PC-9 (cell line): ENCODE data around the gene MTR. TPM values are rescaled to one million over a fixed set of nuclear protein-coding genes. Genes with fewer than 3 reads are reported as not detected.

ENCODE experiments used
- BruUV-seq: library from RNA; stranded (reverse); fragments of 400-500 nt; replicated peaks from 2 replicates; lab custom pipeline; 2021; lab: Mats Ljungman, UMichigan
- CTCF ChIA-PET: fragments of 300-600 bp; sonication (Branson Sonifier 250); formaldehyde crosslinking; loops from one replicate; lab custom pipeline; 2022; ENCODE audit warnings: antibody characterized with exemption; lab: Charles Lee
- POLR2A ChIA-PET: fragments of 300-600 bp; sonication (Branson Sonifier 250); formaldehyde crosslinking; loops from one replicate; lab custom pipeline; 2022; ENCODE audit warnings: antibody characterized with exemption; ENCODE audit not compliant: unreplicated experiment; lab: Charles Lee
- DNase-seq, 2 experiments: peaks; one replicate each; pipeline versions ENCODE4 v3.0.0 to v3.0.0-alpha.2; 2015 to 2022; ENCODE audit warnings: mixed read lengths in 1 of 2
- H2AFZ ChIP-seq: fragments of 200-600 bp; sonication (generic); 2 replicates; pipeline ENCODE4 v1.8.1; 2017; ENCODE audit warnings: antibody characterized with exemption
- H3F3A ChIP-seq: fragments of 200-600 bp; sonication (generic); 2 replicates; pipeline ENCODE4 v1.8.1; 2017; ENCODE audit warnings: antibody characterized with exemption, mild to moderate bottlenecking, low read depth; ENCODE audit not compliant: insufficient read depth
- H3K27ac ChIP-seq: fragments of 200-600 bp; sonication (generic); 2 replicates; pipeline ENCODE4 v1.6.1; 2016; ENCODE audit warnings: mixed run types
- H3K27me3 ChIP-seq: fragments of 200-600 bp; sonication (generic); 2 replicates; pipeline ENCODE4 v1.6.1; 2016; ENCODE audit warnings: low read depth, mixed run types; ENCODE audit not compliant: insufficient read depth
- H3K36me3 ChIP-seq: fragments of 200-600 bp; sonication (generic); 2 replicates; pipeline ENCODE4 v1.6.1; 2016; ENCODE audit warnings: low read depth, mixed run types
- H3K4me1 ChIP-seq: fragments of 200-600 bp; sonication (generic); replicated peaks from 2 replicates; pipeline ENCODE4 v1.6.1; 2016; ENCODE audit warnings: mixed run types; ENCODE audit not compliant: insufficient read depth
- H3K4me2 ChIP-seq: fragments of 200-600 bp; sonication (generic); 2 replicates; pipeline ENCODE4 v1.6.1; 2017; ENCODE audit warnings: mixed run types
- H3K4me3 ChIP-seq: fragments of 200-600 bp; sonication (generic); 2 replicates; pipeline ENCODE4 v1.6.1; 2016; ENCODE audit warnings: mixed run types
- H3K79me2 ChIP-seq: fragments of 200-600 bp; sonication (generic); 2 replicates; pipeline ENCODE4 v1.6.1; 2017; ENCODE audit warnings: low read depth, mixed run types
- H3K9me2 ChIP-seq: fragments of 200-600 bp; sonication (generic); 2 replicates; pipeline ENCODE4 v1.8.1; 2017; ENCODE audit warnings: mild to moderate bottlenecking; ENCODE audit not compliant: insufficient read depth
- H3K9me3 ChIP-seq: fragments of 200-600 bp; sonication (generic); 2 replicates; pipeline ENCODE4 v1.8.1; 2016; ENCODE audit warnings: low read depth; ENCODE audit not compliant: insufficient read depth
- H4K20me1 ChIP-seq: fragments of 200-600 bp; sonication (generic); 2 replicates; pipeline ENCODE4 v1.8.1; 2017; ENCODE audit not compliant: insufficient read depth
- EZH2 ChIP-seq: fragments of 200-600 bp; sonication (generic); IDR thresholded peaks from 2 replicates; pipeline ENCODE4 v1.8.0; 2017; ENCODE audit warnings: antibody characterized with exemption, low read depth
- intact Hi-C: fragments of 100-400 bp; cut with micrococcal nuclease; formaldehyde crosslinking; loops from one replicate; pipeline ENCODE4 v1.10.0; 2022; ENCODE audit not compliant: unreplicated experiment
- total RNA-seq: library from RNA; stranded (reverse); gene quantifications from 2 replicates; pipeline ENCODE4 v1.2.3, GENCODE V29; 2021
- TF ChIP-seq, protein P1 (sequence below): fragments of 200-600 bp; sonication (generic); conservative IDR thresholded peaks from 2 replicates; pipeline ENCODE4 v1.6.1; 2017; ENCODE audit warnings: mixed run types, antibody characterized with exemption, mild to moderate bottlenecking, moderate library complexity

The MTR gene
- total RNA-seq, 1 experiment from 2014 or later, result 20.9 TPM

DNA sequence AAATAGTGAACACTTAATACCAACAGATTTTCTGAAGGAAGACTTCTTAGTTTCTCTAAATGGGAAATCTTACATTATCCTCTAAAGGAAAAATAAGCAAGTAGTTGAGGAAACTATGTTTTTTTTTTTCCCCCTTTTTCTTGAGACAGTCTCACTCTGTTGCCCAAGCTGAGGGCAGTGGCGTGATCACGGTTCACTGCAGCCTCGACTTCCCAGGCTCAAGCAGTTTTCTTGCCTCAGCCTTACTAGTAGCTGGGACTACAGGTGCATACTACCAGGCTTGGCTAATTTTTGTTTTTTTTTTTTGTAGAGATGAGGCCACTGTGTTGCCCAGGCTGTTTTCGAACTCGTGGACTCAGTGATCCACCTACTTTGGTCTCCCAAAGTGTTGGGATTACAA is 3.9 kb downstream of the MTR start:
- Histone ChIP-seq H3K27ac (no peak overlapping the region), H3K36me3 (no peaks in the 10 kb centered on the region), H4K20me1 (no peaks in the 10 kb centered on the region; the same call in none of the 2 replicates), H3K9me2 (no peaks in the 10 kb centered on the region), H3F3A (no peaks in the 10 kb centered on the region), H2AFZ (no peak overlapping the region), H3K4me1 (peaks cover 5% of the 10 kb centered on the region; the same call in 1 of the 2 replicates), H3K79me2 (peaks cover 13% of the 10 kb centered on the region; the same call in 1 of the 2 replicates), H3K9me3 (no peaks in the 10 kb centered on the region), H3K4me2 (no peak overlapping the region), H3K27me3 (no peaks in the 10 kb centered on the region), H3K4me3 (no peak overlapping the region)
- no TSS peak for BruUV-seq
- TF ChIP-seq, protein P1, sequence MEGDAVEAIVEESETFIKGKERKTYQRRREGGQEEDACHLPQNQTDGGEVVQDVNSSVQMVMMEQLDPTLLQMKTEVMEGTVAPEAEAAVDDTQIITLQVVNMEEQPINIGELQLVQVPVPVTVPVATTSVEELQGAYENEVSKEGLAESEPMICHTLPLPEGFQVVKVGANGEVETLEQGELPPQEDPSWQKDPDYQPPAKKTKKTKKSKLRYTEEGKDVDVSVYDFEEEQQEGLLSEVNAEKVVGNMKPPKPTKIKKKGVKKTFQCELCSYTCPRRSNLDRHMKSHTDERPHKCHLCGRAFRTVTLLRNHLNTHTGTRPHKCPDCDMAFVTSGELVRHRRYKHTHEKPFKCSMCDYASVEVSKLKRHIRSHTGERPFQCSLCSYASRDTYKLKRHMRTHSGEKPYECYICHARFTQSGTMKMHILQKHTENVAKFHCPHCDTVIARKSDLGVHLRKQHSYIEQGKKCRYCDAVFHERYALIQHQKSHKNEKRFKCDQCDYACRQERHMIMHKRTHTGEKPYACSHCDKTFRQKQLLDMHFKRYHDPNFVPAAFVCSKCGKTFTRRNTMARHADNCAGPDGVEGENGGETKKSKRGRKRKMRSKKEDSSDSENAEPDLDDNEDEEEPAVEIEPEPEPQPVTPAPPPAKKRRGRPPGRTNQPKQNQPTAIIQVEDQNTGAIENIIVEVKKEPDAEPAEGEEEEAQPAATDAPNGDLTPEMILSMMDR, result no peak
- TF ChIP-seq EZH2, result no peak
- intact Hi-C loops, result loop anchor here (10.0 kb wide), 1 partner anchor 194 kb away; the partner anchor contains the start of gene HEATR1
- no peak for DNase-seq
- CTCF ChIA-PET, result no interaction called here
- POLR2A ChIA-PET, result no interaction called here

DNA sequence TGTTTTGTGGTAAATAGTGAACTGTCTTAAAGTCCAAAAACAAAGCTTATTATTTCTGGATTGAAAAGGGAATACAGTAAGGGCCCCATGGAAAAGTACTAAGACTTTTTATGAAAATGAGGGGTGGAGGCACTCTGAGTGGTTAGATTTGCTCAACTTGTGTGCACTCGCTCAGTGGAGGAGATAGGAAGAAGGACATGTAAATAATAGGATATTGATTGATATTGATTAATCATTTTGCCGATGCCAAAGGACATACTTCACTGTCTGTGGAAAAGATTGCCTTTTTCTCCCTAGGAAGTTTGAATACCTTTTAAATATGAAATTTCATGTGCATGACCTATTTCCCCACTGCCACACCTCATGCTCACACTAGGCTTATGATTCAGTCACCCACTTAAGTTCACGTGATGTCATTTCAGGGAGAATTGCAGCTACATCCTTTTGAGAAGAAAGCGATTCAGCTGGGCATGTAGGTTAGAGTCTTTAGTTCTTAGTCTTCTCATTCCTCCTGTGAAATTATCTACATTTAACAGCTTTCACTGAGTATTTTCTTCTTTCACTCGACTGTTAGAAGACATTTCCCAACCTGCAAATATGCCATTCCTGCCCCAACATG is 5.0 kb downstream of the MTR start:
- DNase-seq, result no peak
- no peak overlapping the region for H3K27ac ChIP-seq
- H4K20me1 ChIP-seq, result no peaks in the 10 kb centered on the region; the same call in none of the 2 replicates
- no TSS peak for BruUV-seq
- no peaks in the 10 kb centered on the region for H3K4me1 ChIP-seq
- no peaks in the 10 kb centered on the region for H3K9me2 ChIP-seq
- H3K4me3 ChIP-seq, result no peak overlapping the region
- H3K4me2 ChIP-seq, result no peak overlapping the region
- no peaks in the 10 kb centered on the region for H3K36me3 ChIP-seq
- ChIA-PET POLR2A (no interaction called here), CTCF (no interaction called here)
- no peaks in the 10 kb centered on the region for H3K27me3 ChIP-seq
- no peaks in the 10 kb centered on the region for H3K9me3 ChIP-seq
- intact Hi-C loops, result no loop called here
- H3F3A ChIP-seq, result no peaks in the 10 kb centered on the region
- peaks cover 13% of the 10 kb centered on the region; the same call in 1 of the 2 replicates for H3K79me2 ChIP-seq
- TF ChIP-seq, protein P1, result no peak
- no peak overlapping the region for H2AFZ ChIP-seq

DNA sequence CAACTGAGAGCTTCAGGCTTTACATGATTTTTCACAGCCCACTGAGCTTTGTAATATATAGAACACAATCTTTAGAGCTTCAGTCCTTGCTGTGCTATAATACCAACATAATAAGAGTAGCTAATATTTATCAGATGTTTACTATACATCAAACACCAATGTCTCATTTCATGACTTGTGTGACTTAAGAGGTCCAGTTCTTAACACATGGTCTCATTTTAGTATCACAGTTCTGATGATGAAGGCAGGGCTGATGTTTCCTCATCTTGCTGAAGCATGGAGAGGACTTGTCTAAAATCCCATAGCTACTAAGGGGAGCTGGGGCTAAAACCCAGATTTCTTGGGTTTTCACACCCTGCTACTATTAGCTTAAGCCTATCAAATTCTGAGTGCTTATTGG is 5.5 kb downstream of the MTR start:
- H3K27ac ChIP-seq, result no peak overlapping the region

More for the DNA sequence above, 5.5 kb downstream of the MTR start:
- Histone ChIP-seq H3K9me2 (no peaks in the 10 kb centered on the region), H3K4me2 (no peak overlapping the region), H3K4me1 (no peaks in the 10 kb centered on the region), H4K20me1 (no peaks in the 10 kb centered on the region; the same call in none of the 2 replicates), H3K79me2 (peaks cover 13% of the 10 kb centered on the region; the same call in 1 of the 2 replicates), H3K27me3 (no peaks in the 10 kb centered on the region), H3F3A (no peaks in the 10 kb centered on the region), H3K9me3 (no peaks in the 10 kb centered on the region), H3K36me3 (no peaks in the 10 kb centered on the region), H3K4me3 (no peak overlapping the region), H2AFZ (no peak overlapping the region)
- CTCF ChIA-PET, result no interaction called here
- TF ChIP-seq, protein P1, result no peak
- TF ChIP-seq EZH2, result no peak
- POLR2A ChIA-PET, result no interaction called here
- no peak for DNase-seq
- no TSS peak for BruUV-seq
- intact Hi-C loops, result no loop called here
